Ishikawa (cell line): ENCODE data around the gene C15orf61.

Source experiments
- CEBPB ChIP-seq: IDR thresholded peaks from 2 replicates; pipeline ENCODE4 v1.6.1; 2012
- CREB1 ChIP-seq: IDR thresholded peaks from 2 replicates; pipeline ENCODE4 v1.6.1; 2012; ENCODE audit warnings: low read depth
- EP300 ChIP-seq: IDR thresholded peaks from 2 replicates; pipeline ENCODE4 v1.6.1; 2012; ENCODE audit warnings: borderline replicate concordance
- RAD21 ChIP-seq: IDR thresholded peaks from 2 replicates; pipeline ENCODE4 v1.6.1; 2012; ENCODE audit warnings: low read depth
- TAF1 ChIP-seq: IDR thresholded peaks from 2 replicates; pipeline ENCODE4 v1.6.1; 2012; ENCODE audit warnings: low read depth, mild to moderate bottlenecking
- TEAD4 ChIP-seq: IDR thresholded peaks from 2 replicates; pipeline ENCODE4 v1.6.1; 2012
- YY1 ChIP-seq: IDR thresholded peaks from 2 replicates; pipeline ENCODE4 v1.6.1; 2012; ENCODE audit warnings: low read depth
- TF ChIP-seq, protein P1 (sequence below): IDR thresholded peaks from 2 replicates; pipeline ENCODE4 v1.6.1; 2012; ENCODE audit warnings: low read depth, mild to moderate bottlenecking

DNA sequence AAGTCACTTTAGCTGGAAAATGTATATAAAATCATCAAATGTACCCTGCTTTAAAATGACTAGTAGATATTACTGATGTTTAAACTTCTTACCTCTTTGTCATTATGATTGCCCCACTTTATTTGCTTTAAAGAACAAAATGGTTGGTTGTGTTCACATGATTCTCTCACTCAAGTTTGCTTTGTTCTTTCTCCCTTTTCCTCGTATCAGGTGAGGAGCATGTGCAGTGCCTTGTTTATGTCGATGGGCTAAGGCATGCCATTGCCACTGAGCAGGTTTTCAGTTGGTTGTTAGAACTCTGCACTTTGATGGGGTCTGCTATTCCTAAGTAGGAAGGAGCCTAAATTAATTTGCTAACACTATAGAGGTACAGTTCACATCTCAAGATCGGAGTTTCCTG is 26.9 kb downstream of the C15orf61 start:
- TF ChIP-seq CEBPB: no peak
- TF ChIP-seq, protein P1, sequence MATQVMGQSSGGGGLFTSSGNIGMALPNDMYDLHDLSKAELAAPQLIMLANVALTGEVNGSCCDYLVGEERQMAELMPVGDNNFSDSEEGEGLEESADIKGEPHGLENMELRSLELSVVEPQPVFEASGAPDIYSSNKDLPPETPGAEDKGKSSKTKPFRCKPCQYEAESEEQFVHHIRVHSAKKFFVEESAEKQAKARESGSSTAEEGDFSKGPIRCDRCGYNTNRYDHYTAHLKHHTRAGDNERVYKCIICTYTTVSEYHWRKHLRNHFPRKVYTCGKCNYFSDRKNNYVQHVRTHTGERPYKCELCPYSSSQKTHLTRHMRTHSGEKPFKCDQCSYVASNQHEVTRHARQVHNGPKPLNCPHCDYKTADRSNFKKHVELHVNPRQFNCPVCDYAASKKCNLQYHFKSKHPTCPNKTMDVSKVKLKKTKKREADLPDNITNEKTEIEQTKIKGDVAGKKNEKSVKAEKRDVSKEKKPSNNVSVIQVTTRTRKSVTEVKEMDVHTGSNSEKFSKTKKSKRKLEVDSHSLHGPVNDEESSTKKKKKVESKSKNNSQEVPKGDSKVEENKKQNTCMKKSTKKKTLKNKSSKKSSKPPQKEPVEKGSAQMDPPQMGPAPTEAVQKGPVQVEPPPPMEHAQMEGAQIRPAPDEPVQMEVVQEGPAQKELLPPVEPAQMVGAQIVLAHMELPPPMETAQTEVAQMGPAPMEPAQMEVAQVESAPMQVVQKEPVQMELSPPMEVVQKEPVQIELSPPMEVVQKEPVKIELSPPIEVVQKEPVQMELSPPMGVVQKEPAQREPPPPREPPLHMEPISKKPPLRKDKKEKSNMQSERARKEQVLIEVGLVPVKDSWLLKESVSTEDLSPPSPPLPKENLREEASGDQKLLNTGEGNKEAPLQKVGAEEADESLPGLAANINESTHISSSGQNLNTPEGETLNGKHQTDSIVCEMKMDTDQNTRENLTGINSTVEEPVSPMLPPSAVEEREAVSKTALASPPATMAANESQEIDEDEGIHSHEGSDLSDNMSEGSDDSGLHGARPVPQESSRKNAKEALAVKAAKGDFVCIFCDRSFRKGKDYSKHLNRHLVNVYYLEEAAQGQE: no peak
- TF ChIP-seq EP300: no peak
- no peak for TF ChIP-seq RAD21
- no peak for TF ChIP-seq CREB1
- no peak for TF ChIP-seq YY1
- TF ChIP-seq TAF1: no peak
- no peak for TF ChIP-seq TEAD4
